NCI-H1694 treated with DMSO at 0.1 percent for 48 hours (cell line): ENCODE measurements around the gene SERPINF2.
"Not testable (repeated sequence)": the region's sequence is repeated elsewhere in the genome, so short reads cannot be mapped to it uniquely, and the experiment has no call there.

Experiments
- DNase-seq: peaks from one replicate; lab custom pipeline; 2025; lab: John Stamatoyannopoulos, UW

SERPINF2 gene

GRCh38 chr17:1789936-1790335 is 47.3 kb downstream of the SERPINF2 start:
- DNase-seq, result no peak

GRCh38 chr17:1792495-1793446 is 50.1 kb downstream of the SERPINF2 start:
- DNase-seq, result no peak

DNA sequence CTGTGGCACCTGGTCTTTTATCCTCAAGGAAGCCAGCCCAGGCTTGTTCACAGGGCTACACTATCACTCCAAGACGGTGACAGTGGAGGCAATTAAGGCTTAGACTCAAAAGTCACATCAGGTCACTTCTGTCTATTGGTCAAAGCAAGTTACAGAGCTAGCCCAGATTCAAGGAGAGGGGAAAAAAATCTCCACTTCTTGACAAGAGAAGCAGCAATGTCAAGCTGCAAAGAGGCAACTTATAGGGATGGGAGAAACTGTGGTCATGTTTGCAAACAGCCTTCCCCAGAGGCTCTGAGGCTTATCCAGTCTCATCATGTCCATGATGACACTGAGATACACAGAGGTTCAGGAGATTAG is 50.8 kb downstream of the SERPINF2 start:
- no peak for DNase-seq

GRCh38 chr17:1796800-1797199 is 54.1 kb downstream of the SERPINF2 start:
- DNase-seq, result no peak

DNA sequence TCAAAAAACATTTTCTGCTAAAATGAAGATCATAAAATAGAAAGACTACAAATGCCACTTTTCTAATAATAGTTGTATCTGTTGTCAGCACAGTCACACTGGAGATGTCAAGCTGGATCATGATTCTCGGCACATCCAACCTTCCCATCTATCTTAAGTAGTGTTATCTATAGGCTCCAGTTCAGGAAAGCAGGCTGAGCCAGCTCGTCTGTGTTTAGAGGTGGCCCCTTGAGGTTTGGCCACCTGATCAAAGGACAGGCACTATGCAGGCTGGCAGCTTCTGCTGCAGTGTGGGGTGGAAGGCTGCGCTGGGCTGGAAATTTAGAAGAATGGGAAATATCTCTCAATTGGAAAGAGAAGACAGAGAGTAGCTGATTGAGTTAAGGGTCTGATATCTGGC is 54.7 kb downstream of the SERPINF2 start:
- DNase-seq, result no peak

DNA sequence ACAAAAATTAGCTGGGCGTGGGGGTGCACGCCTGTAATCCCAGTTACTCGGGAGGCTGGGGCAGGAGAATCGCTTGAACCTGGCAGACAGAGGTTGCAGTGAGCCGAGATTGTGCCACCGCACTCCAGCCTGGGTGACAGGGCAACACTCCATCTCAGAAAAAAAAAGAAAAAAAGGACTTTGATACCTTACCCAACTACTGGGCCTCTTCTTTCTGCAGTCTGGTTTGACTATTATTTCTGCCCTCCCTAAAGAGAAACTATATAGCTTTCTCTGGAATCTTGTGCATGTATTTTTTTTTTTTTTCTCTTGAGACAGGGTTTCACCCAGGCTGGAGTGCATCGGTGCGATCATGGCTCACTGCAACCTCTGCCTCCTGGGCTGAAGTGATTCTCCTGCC is 55.2 kb downstream of the SERPINF2 start:
- DNase-seq, result not testable (repeated sequence)

DNA sequence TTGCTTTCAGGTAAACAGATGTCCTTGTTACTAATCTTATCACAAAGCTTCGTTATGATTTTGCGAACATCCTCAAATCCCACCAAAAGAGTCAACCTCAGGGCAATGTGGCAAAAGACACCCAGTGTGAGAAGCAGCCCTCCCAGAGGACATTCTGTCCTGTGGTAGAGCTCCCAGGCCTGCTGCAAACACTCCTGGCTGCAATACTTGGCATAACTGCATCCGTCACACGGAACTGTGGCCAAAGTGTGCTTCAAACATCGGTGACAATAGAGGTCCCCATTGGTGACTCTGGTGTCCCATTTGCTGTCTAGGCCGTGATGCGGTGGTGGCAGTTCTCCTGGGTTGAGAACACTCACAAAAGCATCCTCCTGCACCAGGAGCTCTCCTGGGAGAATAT is 57.6 kb downstream of the SERPINF2 start:
- DNase-seq, result no peak

DNA sequence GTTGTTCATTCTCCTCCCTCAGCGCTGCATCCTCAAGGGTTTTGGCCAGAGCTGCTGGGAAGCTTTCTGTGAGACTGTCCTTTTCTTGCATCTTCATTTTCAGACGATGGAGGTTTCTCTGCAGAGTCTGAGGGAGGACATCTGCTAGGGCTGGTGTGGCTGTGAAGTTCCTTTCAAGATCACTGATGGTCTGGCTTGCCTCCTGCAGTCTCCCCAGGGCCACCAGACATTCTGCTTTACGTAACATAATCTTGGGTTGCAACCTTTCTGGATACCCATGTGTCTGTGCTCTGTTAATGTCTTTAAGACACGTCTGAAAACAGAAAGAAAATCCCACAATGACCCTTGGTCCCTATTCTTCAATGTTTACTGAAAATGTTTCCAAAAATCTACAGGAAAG is 58.0 kb downstream of the SERPINF2 start:
- no peak for DNase-seq

DNA sequence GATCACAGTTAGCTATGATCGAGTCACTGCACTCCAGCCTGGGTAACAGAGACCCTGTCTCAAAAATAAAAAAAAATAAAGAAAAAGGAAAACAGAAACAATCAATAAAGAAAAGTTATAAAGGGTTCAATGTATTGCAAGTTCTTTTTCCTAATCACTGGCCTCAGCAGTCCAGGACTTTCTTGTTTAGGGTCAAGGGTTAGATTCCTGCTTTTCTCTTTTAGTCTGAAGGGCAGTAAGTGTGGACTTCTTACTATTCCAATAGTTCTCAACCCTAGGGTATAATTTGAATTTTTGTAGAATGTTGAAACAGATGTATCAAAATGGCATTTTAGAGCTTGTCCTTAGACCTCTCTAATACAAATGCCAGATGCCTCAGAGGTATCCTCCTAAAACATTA is 59.8 kb downstream of the SERPINF2 start:
- no peak for DNase-seq

GRCh38 chr17:1803280-1803679 is 60.6 kb downstream of the SERPINF2 start:
- DNase-seq, result no peak
